ENCODE results near the gene TMC2. TPM values are rescaled to one million over a fixed set of nuclear protein-coding genes. Genes with fewer than 3 reads are reported as not detected.

The TMC2 gene
- total RNA-seq, 1 experiment from 2014 or later = not detected

- peak; percentile 80 for DNase-seq (ENCODE audit: low read depth)
Measured at GRCh38 chr20:2585811-2586210, 49.4 kb downstream of the TMC2 start.

DNA sequence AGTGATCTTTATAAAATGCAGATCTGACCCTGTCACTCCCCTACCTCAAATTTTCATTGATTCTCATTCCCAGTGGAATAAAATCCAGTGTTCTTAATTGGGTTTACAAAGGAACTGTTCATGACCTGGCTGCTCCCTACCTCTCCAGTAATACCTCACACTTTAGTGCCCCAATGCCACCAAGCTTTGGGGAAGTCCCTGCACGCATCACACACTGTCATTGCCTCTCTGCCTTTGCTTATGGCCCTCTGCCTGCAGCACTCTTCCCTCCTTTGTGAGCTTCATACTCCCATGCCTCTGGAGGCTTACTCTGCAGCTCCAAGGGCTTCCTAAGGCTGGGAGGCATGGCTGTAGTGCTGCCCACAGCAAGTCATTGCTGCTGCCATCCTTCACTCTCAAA lies 57.4 kb downstream of the TMC2 start:
- no peak for DNase-seq (ENCODE audit: low read depth)

GRCh38 chr20:2595076-2595475 lies 58.7 kb downstream of the TMC2 start:
- no peak for DNase-seq (ENCODE audit: low read depth)

DNA sequence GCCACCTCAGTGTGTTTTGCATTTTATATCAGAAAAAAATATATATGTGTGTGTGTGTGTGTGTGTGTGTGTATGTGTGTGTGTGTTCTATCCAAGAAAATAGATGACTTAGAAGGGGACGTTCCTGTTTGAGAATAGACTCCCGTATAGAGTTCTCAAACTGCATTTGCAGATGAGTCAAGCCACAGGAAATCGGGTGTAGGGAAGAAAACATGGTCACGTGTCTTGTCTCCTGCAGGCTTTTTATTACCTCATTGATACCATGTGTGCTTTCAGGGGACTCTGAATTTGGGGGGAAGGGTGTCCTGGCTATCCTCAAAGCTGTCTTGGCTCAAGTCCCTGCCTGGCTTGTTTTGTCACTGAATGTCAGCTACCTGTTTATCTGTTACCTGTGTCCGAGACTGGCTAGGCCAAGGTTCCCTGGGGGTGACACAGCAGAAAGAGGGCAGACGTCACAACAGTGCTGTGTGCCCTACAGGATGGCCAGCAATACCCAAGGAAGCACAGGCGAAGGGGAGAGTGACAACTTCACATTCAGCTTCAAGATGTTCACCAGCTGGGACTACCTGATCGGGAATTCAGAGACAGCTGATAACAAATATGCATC lies 60.4 kb downstream of the TMC2 start:
- peak; percentile 46 for DNase-seq (ENCODE audit: low read depth)

- DNase-seq (ENCODE audit: low read depth) = peak; percentile 27
Measured at GRCh38 chr20:2599288-2600006, 63.1 kb downstream of the TMC2 start.

DNA sequence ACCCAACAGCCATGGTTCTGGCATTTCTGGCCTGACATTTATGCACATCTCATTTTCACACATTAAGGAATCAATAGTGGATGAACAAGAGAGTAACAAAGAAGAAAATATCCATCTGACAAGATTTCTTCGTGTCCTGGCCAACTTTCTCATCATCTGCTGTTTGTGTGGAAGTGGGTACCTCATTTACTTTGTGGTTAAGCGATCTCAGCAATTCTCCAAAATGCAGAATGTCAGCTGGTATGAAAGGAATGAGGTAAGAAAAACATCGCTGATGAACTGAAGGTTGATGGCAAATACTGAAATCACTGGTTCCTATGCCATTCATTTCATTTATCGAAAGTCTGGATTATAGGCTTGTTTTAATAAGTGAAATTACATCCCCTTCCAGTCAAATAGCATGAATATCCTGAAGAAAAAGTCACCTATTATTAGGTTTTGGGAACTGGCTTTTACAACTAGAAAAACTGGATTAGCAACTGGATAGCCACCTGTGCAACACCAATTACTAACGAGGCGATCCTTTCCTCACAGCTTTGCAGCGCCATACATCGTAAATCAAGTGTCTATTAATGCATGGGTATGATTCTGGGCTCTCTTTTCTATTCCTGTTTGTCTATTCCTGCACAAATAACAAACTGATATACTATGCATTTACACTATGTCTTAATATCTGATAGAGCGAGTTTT lies 65.8 kb downstream of the TMC2 start:
- DNase-seq (ENCODE audit: low read depth) = peak; percentile 23

- peak; percentile 50 for DNase-seq (ENCODE audit: low read depth)
Measured at GRCh38 chr20:2602746-2603145, 66.4 kb downstream of the TMC2 start.

DNA sequence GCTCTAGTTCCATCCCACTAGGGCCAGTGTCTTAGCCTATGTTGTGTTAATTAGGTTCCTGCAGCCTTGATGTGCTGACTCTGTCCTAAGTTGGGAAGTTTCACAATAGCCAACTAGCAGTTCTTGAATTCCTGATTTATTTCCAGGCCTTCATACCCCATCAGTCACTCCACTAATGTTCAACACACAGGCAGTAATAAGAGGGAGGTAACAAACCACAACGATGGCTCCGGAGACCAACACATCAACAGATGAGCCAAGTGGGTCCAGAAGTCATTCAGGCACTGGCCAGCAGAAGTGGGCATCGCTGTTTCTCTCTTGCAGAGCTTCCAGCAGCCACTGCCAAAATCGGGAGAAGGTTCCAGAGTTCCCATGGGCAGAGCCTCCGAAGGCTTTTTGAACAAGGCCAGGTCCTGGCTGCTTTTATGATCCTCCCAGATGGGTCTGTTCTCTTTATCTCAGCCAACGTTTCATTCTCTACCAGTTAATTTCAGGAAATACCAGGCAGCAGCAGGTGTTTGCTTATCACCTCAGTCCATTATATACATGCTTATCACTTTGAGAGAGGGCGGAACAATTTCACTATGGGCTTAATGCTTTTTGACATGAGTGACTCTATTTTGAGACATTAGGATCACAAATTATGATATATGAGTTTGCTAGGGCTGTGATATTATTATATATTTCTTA lies 67.6 kb downstream of the TMC2 start:
- no peak for DNase-seq (ENCODE audit: low read depth)

DNA sequence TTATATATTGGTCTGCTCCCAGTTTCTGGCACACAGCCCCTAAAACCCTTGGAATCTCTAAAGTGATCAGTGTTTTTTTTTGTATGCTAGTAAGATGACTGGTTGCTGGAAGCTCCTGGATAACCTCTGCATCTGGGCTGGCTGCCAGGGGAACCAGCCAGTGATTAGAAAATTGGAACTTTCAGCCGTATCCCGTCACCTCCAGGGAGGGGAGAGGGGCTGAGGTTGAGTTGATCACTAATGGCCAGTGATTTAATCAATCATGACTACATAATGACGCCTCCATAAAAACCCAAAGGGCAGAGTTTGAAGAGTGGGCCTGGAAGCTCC lies 68.1 kb downstream of the TMC2 start:
- DNase-seq (ENCODE audit: low read depth) = peak; percentile 12

GRCh38 chr20:2606507-2607006 lies 70.2 kb downstream of the TMC2 start:
- no peak for DNase-seq (ENCODE audit: low read depth)

DNA sequence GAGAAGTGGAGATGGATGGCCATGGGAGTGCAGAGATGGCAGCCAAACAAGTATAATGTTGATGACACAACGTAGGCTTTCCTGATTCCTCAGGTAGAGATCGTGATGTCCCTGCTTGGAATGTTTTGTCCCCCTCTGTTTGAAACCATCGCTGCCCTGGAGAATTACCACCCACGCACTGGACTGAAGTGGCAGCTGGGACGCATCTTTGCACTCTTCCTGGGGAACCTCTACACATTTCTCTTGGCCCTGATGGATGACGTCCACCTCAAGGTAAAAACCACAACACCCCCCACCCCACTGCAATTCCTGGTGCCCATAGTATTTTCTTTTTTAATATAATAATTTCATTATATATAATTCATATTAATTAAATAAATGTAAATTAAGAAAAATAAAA lies 74.0 kb downstream of the TMC2 start:
- no peak for DNase-seq (ENCODE audit: low read depth)

- DNase-seq (ENCODE audit: low read depth) = peak; percentile 32
Measured at GRCh38 chr20:2610941-2611720, 74.8 kb downstream of the TMC2 start.

DNA sequence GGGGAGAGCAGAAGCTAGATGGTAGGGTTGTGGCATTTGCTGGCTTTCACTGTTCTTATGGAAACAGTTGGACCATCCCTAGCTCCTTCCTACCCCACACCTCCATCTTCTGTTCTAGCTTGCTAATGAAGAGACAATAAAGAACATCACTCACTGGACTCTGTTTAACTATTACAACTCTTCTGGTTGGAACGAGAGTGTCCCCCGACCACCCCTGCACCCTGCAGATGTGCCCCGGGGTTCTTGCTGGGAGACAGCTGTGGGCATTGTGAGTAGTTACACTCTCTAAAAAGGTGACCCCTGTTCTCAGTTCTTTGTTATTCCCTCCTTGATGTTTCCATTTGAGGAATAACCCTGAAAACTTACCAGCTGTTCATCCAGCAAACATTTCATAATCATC lies 75.7 kb downstream of the TMC2 start:
- DNase-seq (ENCODE audit: low read depth) = no peak

GRCh38 chr20:2616634-2617033 lies 80.3 kb downstream of the TMC2 start:
- DNase-seq (ENCODE audit: low read depth) = peak; percentile 72

- peak; percentile 57 for DNase-seq (ENCODE audit: low read depth)
Measured at GRCh38 chr20:2617099-2617714, 80.8 kb downstream of the TMC2 start.

GRCh38 chr20:2618815-2619214 lies 82.4 kb downstream of the TMC2 start:
- no peak for DNase-seq (ENCODE audit: low read depth)

DNA sequence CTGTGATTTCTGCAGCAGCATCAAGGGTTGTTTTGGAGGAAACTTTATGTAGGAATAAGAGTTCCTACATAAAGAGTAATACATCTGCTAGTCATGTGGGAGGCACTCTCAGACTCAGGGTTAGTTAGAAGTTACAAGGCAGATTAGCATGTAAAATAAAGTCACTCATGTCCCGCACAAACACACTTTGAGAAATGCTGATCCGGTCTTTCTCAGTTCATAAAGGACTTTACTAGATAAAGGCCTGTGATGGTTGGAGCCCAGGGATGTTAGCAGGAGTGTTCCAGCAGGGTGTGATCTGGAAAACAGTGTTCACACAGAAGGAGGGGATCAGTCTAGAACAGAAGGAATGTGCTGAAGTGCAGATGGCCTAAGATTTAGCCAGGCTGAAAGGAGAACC lies 83.0 kb downstream of the TMC2 start:
- no peak for DNase-seq (ENCODE audit: low read depth)

DNA sequence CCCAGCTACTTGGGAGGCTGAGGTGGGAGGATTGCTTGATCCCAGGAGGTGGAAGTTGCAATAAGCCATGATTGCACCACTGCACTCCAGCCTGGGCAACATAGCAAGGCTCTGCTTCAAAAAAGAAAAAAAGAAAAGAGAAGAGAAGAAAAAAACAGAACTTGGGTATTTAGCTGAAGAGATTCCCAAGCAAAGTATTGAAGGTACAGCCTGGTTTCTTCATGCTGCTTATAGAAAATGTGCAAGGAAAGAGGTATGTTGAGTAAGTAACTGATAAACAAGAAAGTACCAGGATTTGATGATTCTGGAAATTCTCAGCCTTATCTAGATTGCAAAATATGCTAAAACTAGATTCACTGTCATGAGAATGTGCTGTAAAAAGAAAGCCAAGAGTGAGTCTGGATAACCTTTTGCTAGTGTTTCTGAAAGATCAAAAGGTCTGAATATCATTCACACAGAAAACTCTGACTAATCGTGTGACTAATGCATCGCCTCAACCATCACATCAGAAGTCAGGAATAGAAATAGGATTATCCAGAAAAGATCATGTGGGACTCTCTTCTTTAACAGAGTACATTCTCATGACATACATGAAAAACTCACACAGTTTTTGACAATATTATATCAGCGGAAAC lies 83.7 kb downstream of the TMC2 start:
- DNase-seq (ENCODE audit: low read depth) = peak; percentile 79

DNA sequence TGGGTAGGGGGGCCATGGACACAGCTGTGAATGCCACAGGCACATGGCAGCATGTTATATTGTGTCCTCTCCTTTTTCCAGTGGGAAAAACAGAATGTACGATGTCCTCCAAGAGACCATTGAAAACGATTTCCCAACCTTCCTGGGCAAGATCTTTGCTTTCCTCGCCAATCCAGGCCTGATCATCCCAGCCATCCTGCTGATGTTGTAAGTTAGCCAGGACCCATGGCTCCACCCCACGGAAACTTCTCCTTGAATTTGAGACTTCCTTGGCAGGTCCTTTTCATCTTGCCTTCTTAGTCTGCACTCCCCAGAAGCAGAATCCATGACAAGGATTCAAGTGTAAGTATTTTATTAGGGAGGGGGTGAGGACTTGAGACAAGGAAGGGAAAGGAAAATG lies 87.8 kb downstream of the TMC2 start:
- DNase-seq (ENCODE audit: low read depth) = no peak

DNA sequence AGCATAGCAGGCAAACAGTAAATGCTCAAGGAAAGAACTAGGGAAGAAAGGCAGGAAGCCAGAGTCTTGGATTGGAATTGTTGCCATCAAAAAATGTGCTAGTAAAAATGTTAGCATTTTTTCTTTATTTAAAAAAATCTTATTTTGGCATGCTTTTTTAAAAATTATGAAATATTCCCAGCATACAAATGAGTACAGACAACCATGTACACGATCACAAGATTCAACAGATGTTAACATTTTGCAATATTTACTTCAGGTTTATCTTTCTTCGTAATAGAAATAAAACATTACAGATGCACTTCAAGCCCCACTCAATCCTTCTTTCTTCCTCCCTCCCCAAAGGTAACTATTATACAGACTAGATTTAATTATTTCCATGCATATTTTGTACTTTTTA lies 88.7 kb downstream of the TMC2 start:
- no peak for DNase-seq (ENCODE audit: low read depth)
